GM12875 (cell line): ENCODE data around the gene MRGPRF.
A peak's percentile ranks its signal among the peaks of the same experiment; 100 is the strongest.

ENCODE experiments used
- H3K4me3 ChIP-seq: one replicate; pipeline ENCODE4 v1.5.1; 2011; ENCODE audit warnings: low read depth, low read length, control low read depth
- CTCF ChIP-seq: IDR thresholded peaks from 2 replicates; pipeline ENCODE4 v1.5.1; 2011; ENCODE audit warnings: low read depth, mild to moderate bottlenecking, control low read depth, inconsistent platforms, low read length, moderate library complexity, borderline replicate concordance; ENCODE audit not compliant: insufficient read depth

MRGPRF gene

GRCh38 chr11:69053546-69054396 lies 40.7 kb upstream of the MRGPRF start:
- TF ChIP-seq CTCF: no peak
- H3K4me3 ChIP-seq: no peak overlapping the region

- H3K4me3 ChIP-seq: no peak overlapping the region
- no peak for TF ChIP-seq CTCF
Measured at GRCh38 chr11:69053169-69053477, 40.1 kb upstream of the MRGPRF start.

GRCh38 chr11:69052343-69053168 lies 39.5 kb upstream of the MRGPRF start:
- H3K4me3 ChIP-seq: peak overlapping the region; percentile 37
- no peak for TF ChIP-seq CTCF

- peak overlapping the region; percentile 37 for H3K4me3 ChIP-seq
- no peak for TF ChIP-seq CTCF
Measured at GRCh38 chr11:69051381-69052342, 38.6 kb upstream of the MRGPRF start.

GRCh38 chr11:69050592-69051380 lies 37.7 kb upstream of the MRGPRF start:
- H3K4me3 ChIP-seq: peak overlapping the region; percentile 37
- TF ChIP-seq CTCF: no peak

- TF ChIP-seq CTCF: no peak
- H3K4me3 ChIP-seq: peak overlapping the region; percentile 98
Measured at GRCh38 chr11:69049490-69049867, 36.4 kb upstream of the MRGPRF start.
